Mammary epithelial cell (primary cell): ENCODE measurements around the gene SEMA3A.

Experiments used
- CTCF ChIP-seq, 2 donors: IDR thresholded peaks in 1 of 2; conservative IDR thresholded peaks in 1 of 2; 2 replicates each; pipeline ENCODE4 v1.5.1; 2011 to 2012; ENCODE audit warnings: inconsistent platforms in 2 of 2, low read length in 2 of 2, mild to moderate bottlenecking in 2 of 2, control low read depth in 1 of 2, low read depth in 1 of 2; ENCODE audit not compliant: insufficient read depth in 1 of 2; ENCODE audit errors: extremely low read depth in 1 of 2
- EZH2 ChIP-seq: IDR thresholded peaks from 2 replicates; pipeline ENCODE4 v1.6.1; 2012; ENCODE audit warnings: low read length, inconsistent platforms, borderline replicate concordance

- TF ChIP-seq CTCF (conservative IDR thresholded peaks at IDR 0.05 in 1 of 2, IDR thresholded peaks at IDR 0.05 in 1 of 2; ENCODE audit: extremely low read depth in 1 of 2, insufficient read depth in 1 of 2, low read depth in 1 of 2, low read length in 2 of 2) (no peak), EZH2 (no peak)
These were observed 84.2 kb downstream of the SEMA3A start for GRCh38 chr7:84110400-84110799.
